IPS DF 19.7 (cell line): ENCODE measurements around the gene BCAS3.

Experiments
- DNase-seq: peaks from one replicate; pipeline ENCODE4 v3.0.0-alpha.2; 2013; ENCODE audit warnings: low read depth, low spot score

Gene BCAS3

DNA sequence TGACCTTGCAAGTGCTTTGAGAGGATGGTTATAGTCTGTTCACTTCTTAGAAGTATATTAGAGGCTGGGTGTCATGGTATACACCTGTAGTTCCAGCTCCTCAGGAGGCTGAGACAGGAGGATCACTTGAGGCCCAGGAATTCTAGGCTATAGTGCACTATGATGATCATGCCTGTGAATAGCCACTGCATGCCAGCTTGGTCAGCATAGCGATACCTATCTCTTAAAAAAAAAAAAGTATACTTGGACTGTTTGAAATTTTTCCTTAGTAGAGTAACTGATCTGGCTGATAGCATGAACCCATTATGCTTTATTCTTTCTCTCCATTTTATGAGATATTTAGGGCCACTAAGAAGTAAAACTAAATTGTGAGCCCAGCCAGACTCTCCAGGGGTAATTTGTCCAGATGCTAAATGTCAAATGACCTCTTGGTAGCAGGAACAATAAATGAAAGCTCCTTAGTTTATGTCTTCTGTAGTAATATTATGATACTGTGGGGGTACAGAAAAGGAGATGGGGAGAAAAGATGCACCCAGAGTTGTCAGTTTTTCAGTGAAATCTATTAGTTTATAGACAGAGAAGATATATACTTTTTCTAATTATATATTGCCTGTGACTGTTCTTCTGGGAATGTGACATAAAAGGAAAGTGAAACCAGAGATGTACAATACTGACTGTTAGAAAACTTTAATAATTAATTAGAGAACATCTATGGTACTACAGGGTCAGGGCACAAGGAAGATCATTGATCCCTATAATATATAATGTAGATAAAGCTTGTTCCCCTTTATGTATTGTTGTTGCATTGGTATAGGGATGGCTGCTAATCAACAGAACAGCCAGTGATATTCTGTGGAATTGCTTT is 386.7 kb downstream of the BCAS3 start:
- no peak for DNase-seq

GRCh38 chr17:61065263-61065773 is 387.7 kb downstream of the BCAS3 start:
- no peak for DNase-seq

GRCh38 chr17:61066062-61066461 is 388.4 kb downstream of the BCAS3 start:
- DNase-seq = no peak

- no peak for DNase-seq
Observed at GRCh38 chr17:61070649-61071048, 393.0 kb downstream of the BCAS3 start.

DNA sequence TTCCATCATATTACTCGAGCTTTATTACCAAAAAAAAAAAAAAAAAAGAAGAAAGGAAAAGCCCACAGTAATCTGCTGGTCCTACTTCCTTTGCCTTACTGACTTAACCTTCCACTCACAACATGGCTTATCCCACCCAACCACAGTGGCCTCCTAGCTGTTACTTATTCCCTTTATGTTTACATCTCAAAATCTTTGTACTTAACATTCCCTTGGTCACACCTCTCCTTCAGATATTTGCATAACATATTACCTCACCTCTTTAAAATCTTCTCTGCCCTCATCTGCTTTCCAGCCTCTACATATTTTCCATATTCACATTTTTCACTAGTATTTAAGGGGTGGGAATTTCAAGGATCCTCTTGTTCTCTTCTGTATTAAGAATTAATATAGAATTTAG is 395.0 kb downstream of the BCAS3 start:
- no peak for DNase-seq

GRCh38 chr17:61073131-61073530 is 395.5 kb downstream of the BCAS3 start:
- no peak for DNase-seq

GRCh38 chr17:61073799-61074513 is 396.3 kb downstream of the BCAS3 start:
- DNase-seq = no peak

GRCh38 chr17:61075988-61076387 is 398.3 kb downstream of the BCAS3 start:
- DNase-seq = no peak

GRCh38 chr17:61076621-61077031 is 399.0 kb downstream of the BCAS3 start:
- DNase-seq = no peak

DNA sequence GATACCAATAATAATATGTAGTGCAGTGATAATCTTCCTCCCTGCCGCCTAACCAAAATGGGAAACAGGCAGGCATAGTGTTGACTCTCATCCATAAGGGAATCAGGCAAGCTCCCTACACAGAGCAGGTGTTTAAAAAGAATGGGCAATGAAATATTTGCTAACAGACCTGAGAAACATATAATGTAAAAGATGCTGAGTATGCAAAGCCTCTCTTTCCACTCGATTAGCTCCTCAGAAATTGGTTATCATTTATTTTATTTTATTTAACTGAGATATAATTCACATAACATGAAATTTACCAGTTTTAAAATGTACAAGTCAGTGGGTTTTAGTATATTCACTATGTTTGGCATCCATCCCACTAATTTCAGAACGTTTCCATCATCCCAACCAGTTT is 404.3 kb downstream of the BCAS3 start:
- no peak for DNase-seq

DNA sequence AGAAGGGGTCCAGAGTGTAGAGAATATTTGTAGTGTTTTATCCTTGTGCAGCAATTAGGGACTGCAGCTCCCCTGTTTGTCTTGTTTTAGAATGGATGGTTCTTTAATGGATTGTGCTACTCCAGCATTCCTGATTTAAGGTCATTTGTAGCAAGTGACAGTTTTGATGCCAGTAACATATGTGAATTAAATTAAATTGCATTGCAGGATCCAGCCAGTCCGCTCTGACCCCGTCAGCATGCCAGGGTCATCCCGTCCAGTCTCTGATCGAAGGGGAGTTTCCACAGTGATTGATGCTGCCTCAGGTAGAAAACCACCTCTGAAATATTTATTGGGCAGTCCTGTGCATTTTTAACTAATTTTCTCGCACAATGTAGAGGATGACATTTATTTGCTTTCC is 406.6 kb downstream of the BCAS3 start:
- DNase-seq = no peak

DNA sequence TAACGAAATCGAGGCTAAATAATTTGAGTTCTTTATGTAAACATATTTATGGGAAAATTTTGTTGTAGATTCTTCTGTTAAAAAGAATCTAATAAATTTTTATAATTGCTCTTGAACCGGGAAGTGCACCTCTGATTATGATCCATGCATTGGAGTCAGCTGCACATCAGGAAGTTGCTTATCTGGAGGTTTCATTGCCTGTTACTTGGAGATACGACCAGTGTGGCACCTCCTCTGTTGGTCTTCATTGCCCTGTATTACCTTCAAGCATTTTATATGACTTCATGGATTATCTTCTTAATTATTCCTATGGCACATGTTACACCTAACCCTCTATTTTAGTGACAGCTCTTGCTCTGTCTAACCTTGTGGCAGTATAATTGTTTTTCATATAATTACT is 409.4 kb downstream of the BCAS3 start:
- DNase-seq = no peak

DNA sequence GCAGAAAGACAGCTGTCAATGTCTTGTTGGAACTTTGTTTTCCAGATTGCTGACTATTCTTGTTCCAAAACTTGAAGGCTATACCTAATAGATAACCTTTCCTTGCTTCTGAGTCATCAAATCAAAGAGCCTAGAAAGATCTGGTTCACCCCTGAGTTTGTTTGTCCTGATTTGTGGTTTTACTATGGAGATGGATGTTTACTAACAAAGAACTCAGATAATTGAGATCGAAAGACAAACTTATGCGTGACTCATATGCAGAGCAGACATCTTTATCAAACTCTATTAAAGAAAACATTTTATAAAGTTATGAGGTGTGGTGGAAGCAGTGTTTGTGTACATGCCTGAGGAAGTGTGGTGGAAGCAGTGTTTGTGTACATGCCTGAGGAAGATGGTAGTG is 410.9 kb downstream of the BCAS3 start:
- DNase-seq = no peak

- DNase-seq = no peak
Observed at GRCh38 chr17:61091096-61091495, 413.4 kb downstream of the BCAS3 start.

DNA sequence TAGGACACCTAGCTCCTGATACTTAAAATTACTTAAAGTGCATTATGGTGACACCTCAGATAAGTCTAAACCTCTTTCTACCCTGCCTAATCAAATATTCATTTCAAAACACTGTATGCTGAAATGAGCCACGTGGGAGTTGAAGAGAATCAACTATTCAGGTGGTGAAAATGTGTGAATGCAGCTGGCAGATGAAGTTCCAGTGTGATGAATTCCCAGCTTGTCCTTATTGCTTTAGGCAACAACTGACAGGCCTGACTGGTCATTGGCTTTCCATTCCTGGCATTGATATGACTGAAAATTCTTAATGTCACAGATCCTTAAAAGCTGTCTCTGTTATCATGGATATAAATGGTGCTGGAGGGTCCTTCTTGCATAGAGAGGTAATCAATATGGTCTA is 420.1 kb downstream of the BCAS3 start:
- no peak for DNase-seq

- no peak for DNase-seq
Observed at GRCh38 chr17:61106354-61106753, 428.7 kb downstream of the BCAS3 start.

DNA sequence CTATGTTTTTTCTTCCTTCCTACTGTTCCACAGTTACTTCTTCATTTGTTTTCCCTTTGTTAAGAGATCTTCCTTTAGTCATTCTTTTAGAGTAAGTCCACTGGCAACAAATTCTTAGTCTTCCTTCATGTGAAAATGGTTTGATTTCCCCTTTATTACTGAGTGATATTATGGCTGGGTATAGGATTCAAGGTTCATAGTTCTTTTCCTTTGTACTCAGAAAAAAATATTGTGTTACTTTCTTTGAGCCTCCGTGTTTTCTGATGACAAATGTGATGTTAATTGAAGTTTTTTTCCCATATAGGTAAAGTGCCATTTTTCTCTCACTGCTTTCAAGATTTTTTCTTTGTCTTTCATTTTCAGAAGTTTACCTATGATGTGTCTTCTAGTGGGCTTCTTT is 438.9 kb downstream of the BCAS3 start:
- DNase-seq = no peak

DNA sequence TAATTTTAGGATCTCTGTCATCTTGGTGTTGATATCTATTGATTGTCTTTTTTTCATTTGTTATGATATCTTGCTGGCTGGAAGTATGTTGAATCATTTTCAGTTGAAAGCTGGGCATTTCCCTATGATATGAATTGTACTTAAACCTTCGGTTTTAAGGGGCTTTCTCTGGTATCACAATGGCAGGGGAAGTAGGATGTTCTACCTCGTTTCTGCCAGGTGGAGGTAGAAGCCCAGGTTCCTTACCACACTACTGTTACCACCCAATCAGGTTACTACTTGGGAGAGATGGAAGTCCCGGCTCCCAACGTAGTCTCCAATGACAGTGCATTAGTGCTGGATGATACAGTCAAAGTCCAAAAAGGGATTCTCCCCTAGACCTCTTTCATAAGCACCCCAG is 440.3 kb downstream of the BCAS3 start:
- no peak for DNase-seq

- no peak for DNase-seq
Observed at GRCh38 chr17:61118871-61119270, 441.2 kb downstream of the BCAS3 start.

DNA sequence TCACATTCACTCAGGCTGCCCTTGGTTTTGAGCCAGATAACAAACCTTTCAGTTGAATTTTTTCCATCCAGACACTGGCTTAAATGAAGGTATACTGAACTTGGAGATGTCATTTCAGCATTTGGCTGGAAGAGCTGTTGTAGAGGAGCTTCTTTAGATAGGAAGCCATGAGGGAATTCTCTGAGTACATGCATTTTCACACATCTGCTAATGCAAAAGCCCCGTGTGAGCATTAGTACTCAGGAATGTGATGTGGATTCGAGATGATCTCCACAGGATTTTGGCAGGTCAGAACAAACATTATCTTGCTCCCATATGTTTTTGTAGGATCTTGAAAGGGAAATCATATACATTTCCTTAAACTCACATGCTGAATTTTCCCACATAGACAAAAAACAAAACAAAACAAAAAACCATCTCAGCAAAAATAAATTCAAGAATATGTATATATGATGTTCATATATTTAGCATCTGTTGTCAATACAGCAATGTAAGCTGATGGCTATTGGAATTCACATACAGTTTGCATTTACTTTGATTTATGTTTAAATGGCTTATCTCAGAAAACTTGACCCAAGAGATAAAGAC is 444.8 kb downstream of the BCAS3 start:
- DNase-seq = no peak

DNA sequence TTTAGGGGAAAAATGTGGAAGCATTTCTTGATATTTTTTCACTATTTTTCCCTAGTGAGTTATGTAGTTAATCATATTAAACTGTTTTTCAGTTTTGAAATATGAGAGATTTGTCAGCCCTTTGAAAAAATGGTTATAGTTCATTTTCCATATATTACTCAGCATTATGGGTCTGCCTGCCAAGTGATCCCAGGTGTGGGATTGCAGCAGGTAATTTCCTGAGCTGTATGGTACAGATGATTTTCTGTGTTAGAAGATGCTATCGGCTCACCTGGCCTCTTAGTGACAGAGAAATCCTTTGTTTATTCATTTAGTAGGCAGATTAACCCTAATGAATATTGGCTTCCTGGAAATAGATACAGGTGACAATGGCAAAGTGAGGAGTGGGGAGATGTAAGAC is 446.9 kb downstream of the BCAS3 start:
- no peak for DNase-seq

GRCh38 chr17:61126473-61127249 is 449.0 kb downstream of the BCAS3 start:
- DNase-seq = no peak
